Breast epithelium (tissue), 4 donors: ENCODE results near the gene MIEF2. TPM values are rescaled to one million over a fixed set of nuclear protein-coding genes. Genes with fewer than 3 reads are reported as not detected.

Experiments used
- DNase-seq, 2 donors: peaks; one replicate each; pipeline ENCODE4 v3.0.0-alpha.2; 2019; ENCODE audit warnings: low spot score in 2 of 2
- H3K27ac ChIP-seq, 2 donors: fragments of 200-600 bp; sonication (generic) in 1 of 2; one replicate each; pipeline ENCODE4 v1.5.1; 2016 to 2019; ENCODE audit warnings: mild to moderate bottlenecking in 1 of 2
- H3K27me3 ChIP-seq, 2 donors: fragments of 200-600 bp; sonication (generic) in 1 of 2; one replicate each; pipeline versions ENCODE4 v1.5.1 to v1.6.0; 2017 to 2019; ENCODE audit warnings: control low read depth in 1 of 2, mild to moderate bottlenecking in 1 of 2
- H3K36me3 ChIP-seq: fragments of 200-600 bp; one replicate; pipeline ENCODE4 v1.5.1; 2019
- H3K4me1 ChIP-seq, 2 donors: fragments of 200-600 bp; sonication (generic); one replicate each; pipeline ENCODE4 v1.5.1; 2016 to 2019; ENCODE audit warnings: control low read depth in 1 of 2
- H3K4me3 ChIP-seq, 3 donors: fragments of 200-600 bp; sonication (generic); 1 replicate in 2 of 3; 2 replicates in 1 of 3; pipeline ENCODE4 v1.5.1; 2016 to 2019; ENCODE audit warnings: mild to moderate bottlenecking in 3 of 3, moderate library complexity in 2 of 3
- H3K9me3 ChIP-seq, 2 donors: fragments of 200-600 bp; sonication (generic) in 1 of 2; one replicate each; pipeline ENCODE4 v1.5.1; 2016 to 2019; ENCODE audit warnings: control low read depth in 1 of 2
- CTCF ChIP-seq, 3 donors: fragments of 450-650 bp; IDR thresholded peaks; one replicate each; pipeline ENCODE4 v1.5.1; 2016 to 2017; ENCODE audit warnings: antibody characterized with exemption in 3 of 3, mild to moderate bottlenecking in 3 of 3, moderate library complexity in 3 of 3
- POLR2A ChIP-seq: fragments of 450-650 bp; IDR thresholded peaks from one replicate; pipeline ENCODE4 v1.6.1; 2016; ENCODE audit warnings: antibody characterized with exemption, mild to moderate bottlenecking, moderate library complexity
- POLR2AphosphoS5 ChIP-seq, 3 donors: sonication (generic); formaldehyde crosslinking; IDR thresholded peaks; one replicate each; pipeline ENCODE4 v1.6.1; 2017; ENCODE audit warnings: antibody characterized with exemption in 3 of 3
- intact Hi-C: fragments of 100-400 bp; cut with DNase I; formaldehyde crosslinking; loops from one replicate; pipeline ENCODE4 v1.15.1; 2023; ENCODE audit warnings: low total_unique reads
- total RNA-seq, 3 donors: library from RNA; depleted of rRNA; stranded (reverse); fragments of >200 nt; gene quantifications; one replicate each; pipeline ENCODE4 v1.1.0, GENCODE V29; 2016

The MIEF2 gene
- total RNA-seq, 3 donors from 2014 or later = 9.8 to 29.6 (median 19.0) TPM

- Histone ChIP-seq H3K27ac (peak overlapping the region; percentile 90 to 98), H3K4me3 (peak overlapping the region; percentile 70 to 94 (median 89)), H3K4me1 (peaks cover 14 to 39% of the 10 kb centered on the region in 2 donors), H3K36me3 (no peaks in the 10 kb centered on the region), H3K27me3 (no peaks in the 10 kb centered on the region), H3K9me3 (no peaks in the 10 kb centered on the region)
- intact Hi-C loops = no loop called here
- no peak for DNase-seq
- TF ChIP-seq CTCF (IDR thresholded peaks at IDR 0.05) (no peak), POLR2AphosphoS5 (IDR thresholded peaks at IDR 0.05) (no peak), POLR2A (no peak)
Measured at GRCh38 chr17:18314059-18314730, 53.7 kb downstream of the MIEF2 start.

GRCh38 chr17:18314731-18315561, 54.5 kb downstream of the MIEF2 start, which contains the start of the genes SMCR8 and TOP3A:
SMCR8 (plus strand) TSS chr17:18315293; CDS start chr17:18315790, 497 bp downstream.
TOP3A (minus strand) TSS chr17:18314994; CDS start chr17:18314778, 216 bp downstream.
- peak; percentile 98 to 99 for DNase-seq
- intact Hi-C loops = no loop called here
- H3K9me3 ChIP-seq = no peaks in the 10 kb centered on the region
- H3K4me3 ChIP-seq = peak within 1 kb of the TSS; percentile 70 to 94 (median 89)
- H3K36me3 ChIP-seq = no peaks in the 10 kb centered on the region
- peak within 1 kb of the TSS; percentile 90 to 98 for H3K27ac ChIP-seq
- TF ChIP-seq CTCF (IDR thresholded peaks at IDR 0.05) (peak; percentile 9 to 24 (median 23)), POLR2AphosphoS5 (IDR thresholded peaks at IDR 0.05) (peak; percentile 89 to 98 (median 95)), POLR2A (peak; percentile 53)
- peaks cover 18 to 47% of the 10 kb centered on the region in 2 donors for H3K4me1 ChIP-seq
- H3K27me3 ChIP-seq = no peaks in the 10 kb centered on the region

DNA sequence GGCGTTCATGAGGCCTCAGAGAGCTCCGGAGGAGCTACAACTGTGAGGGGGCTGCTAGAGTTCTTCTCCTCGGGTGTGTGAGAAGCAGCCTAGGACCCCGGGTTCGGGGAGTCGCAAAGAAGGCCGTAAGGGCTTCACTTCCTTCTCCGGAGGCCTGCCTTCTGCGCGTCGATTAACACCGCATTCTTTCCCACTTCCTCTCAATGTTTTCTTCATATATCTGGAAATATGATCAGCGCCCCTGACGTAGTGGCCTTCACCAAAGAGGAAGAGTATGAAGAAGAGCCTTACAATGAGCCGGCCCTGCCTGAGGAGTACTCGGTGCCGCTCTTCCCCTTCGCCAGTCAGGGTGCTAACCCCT, 55.1 kb downstream of the MIEF2 start:
- intact Hi-C loops = no loop called here
- H3K27ac ChIP-seq = peak overlapping the region; percentile 90 to 98
- peak overlapping the region; percentile 70 to 94 (median 89) for H3K4me3 ChIP-seq
- no peaks in the 10 kb centered on the region for H3K36me3 ChIP-seq
- peaks cover 18 to 53% of the 10 kb centered on the region in 2 donors for H3K4me1 ChIP-seq
- TF ChIP-seq POLR2A (no peak), CTCF (IDR thresholded peaks at IDR 0.05) (no peak), POLR2AphosphoS5 (IDR thresholded peaks at IDR 0.05) (no peak)
- no peak for DNase-seq
- no peaks in the 10 kb centered on the region for H3K27me3 ChIP-seq
- no peaks in the 10 kb centered on the region for H3K9me3 ChIP-seq

GRCh38 chr17:18315961-18316360, 55.5 kb downstream of the MIEF2 start:
- Histone ChIP-seq H3K9me3 (no peaks in the 10 kb centered on the region), H3K27ac (peak overlapping the region; percentile 90 to 98), H3K27me3 (no peaks in the 10 kb centered on the region), H3K4me3 (peak overlapping the region; percentile 70 to 94 (median 89)), H3K36me3 (no peaks in the 10 kb centered on the region), H3K4me1 (peaks cover 18 to 57% of the 10 kb centered on the region in 2 donors)
- intact Hi-C loops = no loop called here
- TF ChIP-seq CTCF (IDR thresholded peaks at IDR 0.05) (no peak), POLR2AphosphoS5 (IDR thresholded peaks at IDR 0.05) (no peak), POLR2A (no peak)
- no peak for DNase-seq

Other genes starting within 250 kb of the MIEF2 start
- 10 to 100 TPM; 12.9 to 15.7 (median 13.0) TPM for gene ATPAF2, start 221.5 kb upstream of the MIEF2 start, total RNA-seq
- 10 to 100 TPM; 11.1 to 23.8 (median 12.1) TPM for gene GID4, start 221.3 kb upstream of the MIEF2 start, total RNA-seq
- 10 to 100 TPM; 36.4 to 42.0 (median 40.3) TPM for gene DRG2, start 172.7 kb upstream of the MIEF2 start, total RNA-seq
- 1 to 10 TPM; 1.2 to 2.9 (median 2.2) TPM for gene MYO15A, start 151.9 kb upstream of the MIEF2 start, total RNA-seq
- gene ALKBH5, start 76.8 kb upstream of the MIEF2 start, total RNA-seq = 10 to 100 TPM; 80.0 to 90.0 (median 82.3) TPM
- 10 to 100 TPM; 16.0 to 21.6 (median 18.4) TPM for gene LLGL1, start 35.0 kb upstream of the MIEF2 start, total RNA-seq
- gene FLII, start 1.9 kb upstream of the MIEF2 start, total RNA-seq = 100 to 1,000 TPM; 235 to 298 (median 293) TPM
- gene TOP3A, start 54.3 kb downstream of the MIEF2 start, total RNA-seq = 10 to 100 TPM; 25.9 to 46.5 (median 30.1) TPM
- 10 to 100 TPM; 16.4 to 20.9 (median 16.8) TPM for gene SMCR8, start 54.6 kb downstream of the MIEF2 start, total RNA-seq
- 100 to 1,000 TPM in 1 of 3 donors, 10 to 100 TPM in 2; 38.3 to 144 (median 47.1) TPM for gene SHMT1, start 102.9 kb downstream of the MIEF2 start, total RNA-seq
- gene EVPLL, start 117.1 kb downstream of the MIEF2 start, total RNA-seq = under 1 TPM in 2 of 3 donors, not detected in 1; 0.32 to 0.73 TPM
- 1 to 10 TPM in 1 of 3 donors, not detected in 2; 2.0 TPM for gene LGALS9C, start 216.1 kb downstream of the MIEF2 start, total RNA-seq